GM10847 (cell line): ENCODE measurements around the gene MYMK.

ENCODE experiments used
- POLR2A ChIP-seq: IDR thresholded peaks from 2 replicates; pipeline ENCODE4 v1.6.1; 2011; ENCODE audit not compliant: insufficient read length; ENCODE audit errors: extremely low read depth

The MYMK gene

GRCh38 chr9:133465984-133466383 is 58.8 kb downstream of the MYMK start:
- TF ChIP-seq POLR2A, result no peak

- TF ChIP-seq POLR2A, result no peak
Observed at GRCh38 chr9:133464638-133465037, 60.1 kb downstream of the MYMK start.
